AG09309 (cell line): Measurements from ENCODE around the gene S100A11.

Source experiments
- DNase-seq: peaks from one replicate; pipeline ENCODE4 v3.0.0-alpha.2; 2010; ENCODE audit warnings: low read depth
- H3K4me3 ChIP-seq: 2 replicates; pipeline ENCODE4 v1.5.1; 2011; ENCODE audit warnings: mild to moderate bottlenecking, low read depth, low read length, moderate library complexity; ENCODE audit not compliant: control insufficient read depth
- TF ChIP-seq, protein P1 (sequence below): IDR thresholded peaks from 2 replicates; pipeline ENCODE4 v1.5.1; 2011; ENCODE audit warnings: mild to moderate bottlenecking, low read depth, low read length, inconsistent platforms; ENCODE audit not compliant: insufficient read depth, control insufficient read depth; ENCODE audit errors: missing control alignments

S100A11 gene

DNA sequence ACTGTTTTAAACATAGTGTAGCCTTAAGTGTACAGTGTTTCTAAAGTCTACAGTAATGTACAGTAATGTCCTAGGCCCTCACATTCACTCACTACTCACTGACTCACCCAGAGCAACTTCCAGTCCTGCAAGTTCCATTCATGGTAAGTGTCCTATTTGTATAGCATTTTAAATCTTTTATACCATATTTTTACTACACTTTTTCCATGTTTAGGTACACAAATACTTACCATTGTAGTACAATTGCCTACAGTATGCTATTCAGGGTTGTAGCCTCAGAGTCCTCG is 39.6 kb downstream of the S100A11 start:
- DNase-seq = no peak
- TF ChIP-seq, protein P1, sequence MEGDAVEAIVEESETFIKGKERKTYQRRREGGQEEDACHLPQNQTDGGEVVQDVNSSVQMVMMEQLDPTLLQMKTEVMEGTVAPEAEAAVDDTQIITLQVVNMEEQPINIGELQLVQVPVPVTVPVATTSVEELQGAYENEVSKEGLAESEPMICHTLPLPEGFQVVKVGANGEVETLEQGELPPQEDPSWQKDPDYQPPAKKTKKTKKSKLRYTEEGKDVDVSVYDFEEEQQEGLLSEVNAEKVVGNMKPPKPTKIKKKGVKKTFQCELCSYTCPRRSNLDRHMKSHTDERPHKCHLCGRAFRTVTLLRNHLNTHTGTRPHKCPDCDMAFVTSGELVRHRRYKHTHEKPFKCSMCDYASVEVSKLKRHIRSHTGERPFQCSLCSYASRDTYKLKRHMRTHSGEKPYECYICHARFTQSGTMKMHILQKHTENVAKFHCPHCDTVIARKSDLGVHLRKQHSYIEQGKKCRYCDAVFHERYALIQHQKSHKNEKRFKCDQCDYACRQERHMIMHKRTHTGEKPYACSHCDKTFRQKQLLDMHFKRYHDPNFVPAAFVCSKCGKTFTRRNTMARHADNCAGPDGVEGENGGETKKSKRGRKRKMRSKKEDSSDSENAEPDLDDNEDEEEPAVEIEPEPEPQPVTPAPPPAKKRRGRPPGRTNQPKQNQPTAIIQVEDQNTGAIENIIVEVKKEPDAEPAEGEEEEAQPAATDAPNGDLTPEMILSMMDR = no peak

DNA sequence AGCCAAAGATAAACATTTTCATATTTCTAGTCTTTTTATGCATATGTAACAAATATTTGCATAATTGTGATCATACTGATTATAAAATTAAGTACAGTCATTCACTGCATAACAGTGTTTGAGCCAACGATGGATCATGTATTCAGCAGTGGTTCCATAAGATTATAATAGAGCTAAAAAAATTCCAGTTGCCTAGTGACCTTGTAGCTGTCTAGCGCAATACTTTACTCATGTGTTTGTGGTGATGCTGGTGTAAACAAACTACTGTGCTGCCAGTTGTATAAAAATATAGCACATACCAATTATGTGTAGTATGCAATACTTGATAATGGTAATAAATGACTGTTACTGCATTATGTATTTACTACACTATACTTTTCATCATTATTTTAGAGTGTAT is 41.0 kb downstream of the S100A11 start:
- H3K4me3 ChIP-seq = no peak overlapping the region
- no peak for DNase-seq
- TF ChIP-seq, protein P1 = no peak

More for the DNA sequence above, 39.6 kb downstream of the S100A11 start:
- no peak overlapping the region for H3K4me3 ChIP-seq

DNA sequence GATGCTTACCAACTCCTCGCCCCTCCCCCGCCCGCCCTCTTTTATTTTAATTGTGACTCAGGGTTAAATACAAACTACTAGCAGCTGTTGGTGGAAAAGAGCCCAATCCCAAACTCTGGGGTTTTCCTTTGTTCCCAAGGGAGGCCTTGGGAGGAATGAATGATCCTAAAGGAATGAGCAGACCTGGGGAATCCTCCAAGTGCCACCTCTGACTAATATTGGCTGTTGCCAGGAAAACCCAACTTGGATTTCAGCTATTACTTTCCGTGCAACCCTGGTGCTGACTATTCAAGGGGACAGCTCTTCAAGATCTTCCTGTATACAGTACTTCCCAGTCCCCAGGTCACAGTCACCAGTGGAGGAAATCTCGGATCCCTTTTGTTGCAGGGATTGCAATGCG is 41.8 kb downstream of the S100A11 start:
- no peak overlapping the region for H3K4me3 ChIP-seq
- peak; percentile 97 for DNase-seq
- TF ChIP-seq, protein P1 = no peak

DNA sequence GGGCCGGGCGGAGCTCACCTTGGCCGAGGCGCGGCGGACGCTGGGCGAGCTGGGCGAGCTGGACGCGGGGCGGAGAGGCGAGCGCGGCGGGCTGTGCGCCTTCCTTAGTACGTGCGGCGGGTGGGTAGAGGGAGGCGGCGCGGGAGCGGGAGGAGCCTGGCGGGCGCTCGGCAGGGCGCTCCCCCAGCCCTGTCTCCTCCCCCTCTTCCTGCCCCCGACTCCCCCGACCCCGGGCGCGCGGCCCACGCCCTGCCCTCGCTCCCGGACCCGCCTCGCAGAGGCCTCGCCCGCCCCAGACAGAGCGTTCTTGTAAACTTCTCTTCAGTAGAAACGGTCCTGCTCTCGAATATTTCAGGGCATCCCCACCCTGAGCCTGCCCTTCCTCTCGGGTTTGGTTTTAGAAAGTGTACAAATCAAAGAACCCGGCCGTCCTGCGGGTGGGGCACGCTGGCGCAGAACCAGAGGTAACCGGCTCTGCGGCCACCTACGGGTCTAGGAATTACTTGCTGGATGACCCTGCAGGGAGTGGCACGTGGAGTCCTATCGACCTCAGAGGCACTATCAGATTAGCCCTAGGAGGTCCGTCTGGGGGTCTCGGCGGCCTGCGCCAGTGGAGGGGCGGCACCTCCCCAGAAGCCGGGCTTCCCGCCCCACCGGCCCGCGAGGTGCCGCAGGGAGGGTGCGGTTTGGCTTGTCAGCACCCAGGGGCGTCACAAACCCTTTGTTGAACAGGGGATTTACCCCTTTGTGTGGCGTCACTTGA is 42.9 kb downstream of the S100A11 start, which contains the start of gene S100A10:
Gene S100A10, minus strand, starts transcription at position 126 of the 763 bp plus-strand sequence. CDS start 7,629 bp downstream, outside the sequence.
- TF ChIP-seq, protein P1 = no peak
- DNase-seq = no peak

DNA sequence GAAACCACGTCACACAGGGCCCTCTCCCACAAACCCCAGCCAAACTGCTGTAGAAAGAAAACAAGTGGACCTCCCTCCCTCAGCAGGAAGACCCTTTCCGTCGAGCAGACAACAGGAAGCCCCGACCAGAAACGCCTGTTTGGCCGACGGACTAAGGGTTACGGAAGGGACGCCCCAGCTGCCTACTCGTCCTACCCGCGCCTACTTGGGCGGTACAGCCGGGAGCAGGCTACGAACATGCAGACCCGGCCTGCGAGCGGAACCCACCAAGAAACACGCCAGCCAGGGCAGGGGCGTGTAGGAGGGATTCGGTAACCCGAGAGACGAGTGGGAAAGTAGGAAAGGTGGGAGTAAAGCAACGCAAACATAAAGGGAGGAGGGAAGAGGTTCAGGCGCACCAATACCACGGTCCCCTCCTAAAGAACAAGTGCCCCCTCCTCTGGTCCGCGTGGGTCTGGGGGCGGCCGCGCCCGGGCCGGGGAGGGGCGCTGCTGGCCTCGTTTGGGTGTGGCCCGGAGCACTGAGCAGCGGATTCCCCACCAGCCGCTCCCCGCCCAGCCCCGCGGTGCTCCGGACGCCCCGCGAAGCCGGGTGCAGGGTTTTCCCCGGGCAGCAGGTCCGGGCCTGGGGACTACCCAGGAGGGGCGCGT is 43.6 kb downstream of the S100A11 start:
- H3K4me3 ChIP-seq = peak overlapping the region; percentile 94
- TF ChIP-seq, protein P1 = no peak
- DNase-seq = no peak

More for the DNA sequence above, 42.9 kb downstream of the S100A11 start, which contains the start of gene S100A10:
- H3K4me3 ChIP-seq = peak within 1 kb of the TSS; percentile 94

DNA sequence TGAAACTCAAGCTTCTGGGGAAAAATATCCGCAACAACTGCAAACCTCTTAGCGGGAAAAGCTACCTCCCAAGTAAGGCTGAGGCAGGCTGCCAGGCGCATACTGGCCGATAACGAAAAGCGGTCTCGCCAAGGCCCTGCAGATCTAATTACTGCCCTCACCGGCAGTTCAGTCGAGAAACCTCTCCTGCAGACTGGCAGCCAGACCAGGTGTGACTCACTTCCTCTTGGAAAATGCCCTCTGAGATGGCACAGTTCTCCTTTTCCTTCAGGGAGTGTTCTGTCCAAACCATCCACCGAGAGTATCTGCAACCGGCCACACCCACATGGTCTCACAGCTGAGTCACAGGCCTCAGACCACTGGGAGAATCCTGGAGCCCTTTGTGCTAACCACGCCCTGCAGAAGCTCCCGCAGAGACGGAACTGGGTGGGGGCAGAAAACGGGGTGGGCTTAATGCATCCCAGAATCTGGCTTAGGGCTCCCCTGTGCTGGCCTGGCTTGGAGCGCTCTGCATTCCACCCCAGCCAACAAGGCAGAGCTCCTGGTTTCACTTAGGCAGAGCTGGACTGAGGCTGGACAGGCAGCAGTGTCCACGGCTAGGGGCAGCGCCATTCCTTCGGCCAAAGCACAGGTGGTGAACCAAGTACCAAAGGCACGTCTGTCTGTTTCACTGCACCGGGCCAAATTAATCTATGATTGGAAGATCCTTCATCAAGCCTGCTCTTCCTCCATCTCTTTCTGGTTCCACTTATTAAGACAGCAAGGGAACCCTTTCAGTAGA is 44.3 kb downstream of the S100A11 start:
- H3K4me3 ChIP-seq = peak overlapping the region; percentile 94
- peak; percentile 84 for DNase-seq
- TF ChIP-seq, protein P1 = no peak
